HG02970 (cell line): Measurements from ENCODE around the gene FOLH1.
"Not testable (repeated sequence)": the region's sequence is repeated elsewhere in the genome, so short reads cannot be mapped to it uniquely, and the experiment has no call there.

Experiments
- ATAC-seq: cut with Tn5 transposase; IDR thresholded peaks from one replicate; pipeline ENCODE4 v1.9.1; 2021; ENCODE audit warnings: mild to moderate bottlenecking, moderate library complexity, moderate number of reproducible peaks; ENCODE audit not compliant: unreplicated experiment, low FRiP score

Gene FOLH1

DNA sequence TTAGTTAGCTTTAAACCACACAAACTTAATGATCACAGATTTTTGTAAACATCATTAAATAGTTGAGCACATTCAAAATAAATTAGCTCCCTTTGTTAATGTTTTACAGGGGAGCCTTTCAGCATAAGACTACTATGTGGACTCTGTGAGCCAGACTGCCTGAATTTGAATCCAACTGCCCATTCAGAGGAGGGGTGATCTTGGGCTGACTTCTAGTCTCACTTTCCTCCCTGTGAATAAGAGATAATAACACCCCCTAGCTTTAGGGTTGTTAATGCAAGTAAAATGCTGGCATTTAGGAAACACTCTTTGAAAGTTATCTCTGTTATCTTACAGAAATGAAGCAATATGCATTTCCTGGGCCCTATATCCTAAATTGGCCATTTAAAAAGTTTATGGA lies 23.6 kb downstream of the FOLH1 start:
- ATAC-seq = not testable (repeated sequence)

DNA sequence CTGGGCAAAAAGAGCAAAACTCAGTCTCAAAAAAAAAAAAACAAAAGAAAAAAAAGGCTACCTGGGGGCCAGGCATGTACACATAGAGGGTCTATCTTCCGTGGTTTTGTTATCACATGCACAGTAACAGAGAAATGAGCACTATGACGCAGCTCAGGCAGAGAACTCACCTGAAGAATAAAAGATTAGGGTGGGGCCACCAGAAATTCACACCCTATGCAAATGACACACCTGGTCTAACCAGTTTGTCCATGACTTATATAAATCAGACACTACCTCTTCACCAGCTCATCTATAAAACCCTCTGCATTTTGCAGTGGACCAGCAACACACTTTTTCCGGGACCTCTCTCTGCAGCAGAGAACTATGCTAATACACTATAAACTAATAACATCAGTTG lies 30.5 kb downstream of the FOLH1 start:
- not testable (repeated sequence) for ATAC-seq

DNA sequence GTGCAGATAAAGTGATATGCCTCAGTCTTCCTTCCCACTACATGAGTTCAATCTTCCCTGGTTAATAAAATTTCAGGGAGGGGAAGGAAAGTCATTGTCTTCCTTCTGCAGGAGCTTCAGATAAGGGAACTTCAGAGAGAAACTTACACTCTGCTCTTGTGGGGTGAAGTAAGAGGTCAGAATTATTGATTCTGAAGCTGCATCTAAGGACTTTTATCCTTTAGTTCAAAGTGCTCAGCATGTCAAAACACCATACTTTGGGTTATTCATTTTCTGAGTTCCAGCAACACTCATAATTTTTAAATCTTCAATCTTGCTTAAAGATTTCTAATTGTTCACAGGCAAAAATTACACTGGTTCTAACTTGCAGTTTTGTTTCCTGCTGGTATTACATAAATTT lies 33.0 kb downstream of the FOLH1 start:
- not testable (repeated sequence) for ATAC-seq

DNA sequence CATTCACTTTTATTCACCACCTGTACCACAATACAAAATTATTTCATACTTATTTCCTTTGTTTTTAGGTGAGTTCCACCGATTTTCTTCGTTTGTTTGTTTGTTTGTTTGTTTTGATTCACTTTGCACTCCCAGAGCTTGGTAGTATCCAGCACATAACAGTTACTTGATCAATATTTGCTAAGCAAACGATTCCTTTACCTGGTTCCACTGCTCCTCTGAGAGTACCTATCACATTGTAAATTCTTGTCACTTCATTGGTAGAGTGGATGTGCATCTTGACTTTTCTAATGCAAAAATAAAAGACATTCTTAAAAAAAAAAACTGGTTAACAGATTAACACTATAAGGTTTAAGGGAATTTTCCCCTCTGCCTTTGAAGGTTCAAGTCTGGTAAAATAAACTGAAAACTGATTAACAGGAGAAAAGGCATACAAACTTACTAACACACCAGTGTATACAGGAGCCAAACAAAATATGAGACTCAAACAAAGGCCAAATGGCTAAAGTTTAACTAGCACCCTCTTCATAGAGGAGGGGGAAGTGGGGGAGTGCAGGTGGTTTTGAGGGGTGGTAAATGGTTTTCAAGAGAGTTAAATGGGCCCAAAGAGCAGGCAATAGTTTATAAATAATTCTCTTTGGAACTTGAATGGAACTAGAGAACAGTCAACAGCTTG lies 33.6 kb downstream of the FOLH1 start:
- ATAC-seq = not testable (repeated sequence)

DNA sequence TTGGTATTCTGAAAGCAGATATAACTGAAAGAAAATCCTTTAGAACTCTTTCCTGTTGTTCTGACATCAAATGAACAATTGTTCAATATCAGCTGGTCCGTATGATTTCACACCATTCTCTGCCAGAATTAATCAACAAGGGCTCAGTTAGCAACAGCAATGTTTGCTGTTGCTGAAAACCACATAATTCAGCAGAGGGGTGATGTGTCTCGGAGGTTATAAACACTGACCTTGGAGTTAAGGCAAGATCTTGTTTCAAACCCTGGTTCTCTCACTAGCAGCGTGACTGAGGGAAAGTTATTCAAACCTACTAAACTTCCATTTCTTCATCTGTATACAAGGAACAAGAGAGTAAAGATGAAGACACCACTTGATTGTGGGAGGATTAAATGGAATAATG lies 36.8 kb downstream of the FOLH1 start:
- not testable (repeated sequence) for ATAC-seq

DNA sequence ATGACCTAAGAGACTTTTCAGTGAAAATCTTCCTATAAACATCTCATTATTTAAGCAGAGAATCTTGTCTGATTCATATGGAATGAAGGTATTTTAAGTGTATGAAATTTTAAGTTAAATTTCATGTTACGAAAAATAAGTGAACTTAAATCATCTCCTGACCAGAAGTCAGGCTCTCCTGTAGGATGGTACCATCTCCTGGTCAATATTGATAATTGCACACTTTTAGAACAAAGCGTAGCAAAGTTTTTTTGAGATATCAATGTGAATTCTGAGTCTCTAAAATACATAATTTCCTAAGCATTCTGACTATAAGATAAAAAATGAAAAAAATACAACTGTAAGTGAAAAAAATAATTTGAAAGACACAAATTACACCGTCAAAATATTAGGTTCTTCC lies 38.8 kb downstream of the FOLH1 start:
- ATAC-seq = not testable (repeated sequence)

DNA sequence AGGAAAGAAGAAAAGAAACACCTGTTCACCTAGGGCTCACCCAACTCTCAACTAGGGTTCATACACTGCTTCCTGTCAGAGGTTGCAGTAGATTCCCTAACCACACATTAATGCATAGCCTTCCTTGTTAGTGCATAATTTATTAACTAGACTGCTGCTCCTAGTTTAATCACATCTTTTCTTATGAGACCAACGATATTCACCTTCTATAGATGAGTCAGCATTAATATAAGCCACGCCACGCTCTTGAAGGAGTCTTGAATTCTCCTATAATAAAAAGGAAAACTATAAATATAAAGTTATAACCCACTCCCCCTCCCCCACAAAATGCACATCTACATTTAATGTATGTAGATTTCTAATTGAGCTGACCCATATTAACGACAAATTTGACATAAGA lies 39.4 kb downstream of the FOLH1 start:
- ATAC-seq = not testable (repeated sequence)

DNA sequence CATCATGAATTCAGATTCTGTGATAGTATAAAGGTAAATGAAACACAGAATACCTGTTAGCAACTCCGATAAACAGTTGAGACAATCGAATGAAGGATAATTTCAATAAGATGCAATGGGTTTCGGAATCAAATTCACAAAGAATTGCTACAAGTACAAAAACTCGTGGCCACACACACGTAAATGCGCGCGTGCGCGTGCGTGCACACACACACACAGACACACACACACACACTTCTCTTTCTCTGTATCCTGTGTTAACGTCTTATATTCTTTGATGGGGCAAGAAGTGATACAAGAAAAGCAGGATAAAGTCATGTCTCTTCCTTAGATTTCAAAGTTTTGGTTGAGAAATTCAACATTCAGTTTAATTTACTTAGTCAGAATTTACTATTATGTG lies 57.2 kb downstream of the FOLH1 start:
- no peak for ATAC-seq

DNA sequence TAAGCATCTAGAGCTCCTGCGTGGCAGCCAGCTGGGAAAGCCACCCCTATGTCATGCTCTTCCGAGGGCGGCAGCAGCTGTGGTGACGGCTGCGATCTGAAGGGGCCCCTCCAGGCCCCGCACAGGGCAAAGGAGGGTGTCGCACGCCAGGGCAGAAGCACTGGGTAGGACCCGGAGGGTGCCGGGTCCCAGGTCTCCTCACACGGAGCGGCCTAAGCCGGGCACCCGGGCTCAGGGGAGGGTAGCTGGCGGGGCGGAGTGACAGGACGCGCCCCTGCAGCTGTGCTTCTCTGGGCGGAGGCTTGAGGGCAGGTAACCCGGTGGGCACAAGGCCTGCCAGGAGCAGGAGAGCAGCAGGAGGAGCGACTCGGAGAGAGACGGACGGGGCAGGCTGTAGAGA lies 106.0 kb downstream of the FOLH1 start:
- not testable (repeated sequence) for ATAC-seq
